UCSD-AML1 (cell line): ENCODE measurements around the gene LYZ.
A peak's percentile ranks its signal among the peaks of the same experiment; 100 is the strongest.
"Not testable (repeated sequence)": the region's sequence is repeated elsewhere in the genome, so short reads cannot be mapped to it uniquely, and the experiment has no call there.

Source experiments
- DNase-seq: peaks from one replicate; lab custom pipeline; 2025; ENCODE audit not compliant: unreplicated experiment; lab: John Stamatoyannopoulos, UW

LYZ gene

DNA sequence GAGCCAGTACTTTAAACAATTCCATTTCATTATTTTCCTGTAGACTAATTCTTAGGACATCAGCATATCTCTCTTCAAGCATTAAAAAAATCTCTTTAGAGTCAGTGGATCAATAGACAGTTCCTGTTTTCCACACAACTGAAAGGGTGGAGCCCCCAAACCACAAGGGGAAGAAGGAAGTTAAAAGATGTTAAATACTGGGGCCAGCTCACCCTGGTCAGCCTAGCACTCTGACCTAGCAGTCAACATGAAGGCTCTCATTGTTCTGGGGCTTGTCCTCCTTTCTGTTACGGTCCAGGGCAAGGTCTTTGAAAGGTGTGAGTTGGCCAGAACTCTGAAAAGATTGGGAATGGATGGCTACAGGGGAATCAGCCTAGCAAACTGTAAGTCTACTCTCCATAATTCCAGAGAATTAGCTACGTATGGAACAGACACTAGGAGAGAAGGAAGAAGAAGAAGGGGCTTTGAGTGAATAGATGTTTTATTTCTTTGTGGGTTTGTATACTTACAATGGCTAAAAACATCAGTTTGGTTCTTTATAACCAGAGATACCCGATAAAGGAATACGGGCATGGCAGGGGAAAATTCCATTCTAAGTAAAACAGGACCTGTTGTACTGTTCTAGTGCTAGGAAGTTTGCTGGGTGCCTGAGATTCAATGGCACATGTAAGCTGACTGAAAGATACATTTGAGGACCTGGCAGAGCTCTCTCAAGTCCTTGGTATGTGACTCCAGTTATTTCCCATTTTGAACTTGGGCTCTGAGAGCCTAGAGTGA lies at the start of gene LYZ:
TSS of gene LYZ (plus strand) at position 220 of the 777 bp plus-strand sequence. CDS start at position 248, 28 bp downstream.
- peak; percentile 21 for DNase-seq

DNA sequence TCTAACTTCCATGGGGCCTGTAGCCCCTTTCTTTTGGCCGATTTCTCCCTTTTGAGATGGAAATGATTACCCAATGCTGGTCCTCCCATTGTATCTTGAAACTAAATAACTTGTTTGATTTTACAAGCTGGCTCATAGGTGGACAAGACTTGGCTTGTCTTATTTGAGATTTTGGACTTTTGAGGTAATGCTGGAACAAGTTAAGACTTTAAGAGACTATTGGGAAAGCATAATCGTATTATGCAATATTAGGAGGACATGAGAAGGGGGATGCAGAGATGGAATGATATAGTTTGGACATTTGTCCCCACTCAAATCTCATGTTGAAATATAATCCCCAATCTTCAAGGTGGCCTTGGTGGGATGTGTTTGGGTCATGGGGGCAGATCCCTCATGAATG lies 49.2 kb upstream of the LYZ start:
- no peak for DNase-seq

DNA sequence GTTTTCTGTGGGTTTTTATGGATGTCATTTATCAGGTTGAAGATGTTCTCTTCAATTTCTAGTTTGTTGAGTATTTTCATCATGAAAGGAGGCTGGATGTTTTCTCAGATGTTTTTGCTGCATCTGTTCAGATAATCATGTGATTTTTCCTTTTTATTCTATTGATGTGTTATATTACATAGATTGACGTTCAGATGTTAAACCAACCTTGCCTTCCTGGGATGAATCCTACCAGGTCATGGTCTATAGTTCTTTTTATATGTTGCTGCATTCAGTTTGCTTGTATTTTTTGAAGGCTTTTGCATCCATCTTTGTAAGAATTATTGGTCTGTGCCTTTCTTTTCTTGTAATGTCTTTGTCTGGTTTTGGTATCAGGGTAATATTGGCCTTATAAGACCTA lies 43.9 kb upstream of the LYZ start:
- DNase-seq: no peak

DNA sequence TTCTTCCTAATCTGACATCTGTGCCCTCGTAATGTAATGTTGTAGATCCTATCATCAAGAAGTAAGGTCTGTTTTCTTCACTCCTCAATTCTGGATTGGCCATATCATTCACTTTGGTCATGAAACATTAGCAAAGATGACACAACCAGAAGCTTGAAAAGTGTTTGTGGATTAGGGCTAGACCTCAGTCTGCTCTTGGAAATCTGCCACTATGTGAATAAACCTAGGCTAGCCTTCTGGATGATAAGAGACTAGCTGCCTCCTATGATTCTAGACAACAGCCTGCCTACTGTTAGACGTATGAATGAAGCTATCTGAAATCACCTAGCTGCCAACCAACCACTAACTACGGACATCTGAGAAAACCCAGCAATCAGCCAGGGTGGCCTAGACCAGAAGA lies 38.7 kb upstream of the LYZ start:
- DNase-seq: no peak

DNA sequence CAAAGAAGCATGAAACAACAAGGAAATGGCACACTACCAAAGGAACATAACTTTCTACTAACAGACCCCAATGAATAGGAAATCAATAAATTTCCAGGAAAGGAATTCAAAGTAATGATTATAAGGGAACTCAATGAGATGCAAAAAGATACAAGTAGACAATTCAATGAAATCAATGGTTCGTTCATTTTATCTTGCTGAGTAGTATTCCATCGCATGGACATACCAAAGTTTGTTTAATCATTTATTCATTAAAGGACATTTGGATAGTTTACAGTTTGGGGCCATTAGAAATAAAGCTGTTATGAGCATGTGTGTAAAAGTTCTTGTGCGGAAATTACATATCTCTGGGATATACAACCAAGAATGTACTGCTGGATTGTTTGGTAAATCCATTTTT lies 35.0 kb upstream of the LYZ start:
- DNase-seq: no peak

DNA sequence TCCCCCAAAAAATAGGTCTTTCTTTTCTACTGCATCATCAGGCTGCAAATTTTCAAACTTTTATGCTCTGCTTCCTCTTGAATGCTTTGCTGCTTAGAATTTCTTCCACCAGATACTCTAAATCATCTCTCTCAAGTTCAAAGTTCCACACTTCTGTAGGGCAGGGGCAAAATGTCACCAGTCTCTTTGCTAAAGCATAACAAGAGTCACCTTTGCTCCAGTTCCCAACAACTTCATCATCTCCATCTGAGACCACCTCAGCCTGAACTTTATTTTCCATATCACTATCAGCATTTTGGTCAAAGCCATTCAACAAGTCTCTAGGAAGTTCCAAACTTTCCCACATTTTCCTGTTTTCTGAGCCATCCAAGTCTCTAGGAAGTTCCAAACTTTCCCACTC lies 31.4 kb upstream of the LYZ start:
- DNase-seq: not testable (repeated sequence)

DNA sequence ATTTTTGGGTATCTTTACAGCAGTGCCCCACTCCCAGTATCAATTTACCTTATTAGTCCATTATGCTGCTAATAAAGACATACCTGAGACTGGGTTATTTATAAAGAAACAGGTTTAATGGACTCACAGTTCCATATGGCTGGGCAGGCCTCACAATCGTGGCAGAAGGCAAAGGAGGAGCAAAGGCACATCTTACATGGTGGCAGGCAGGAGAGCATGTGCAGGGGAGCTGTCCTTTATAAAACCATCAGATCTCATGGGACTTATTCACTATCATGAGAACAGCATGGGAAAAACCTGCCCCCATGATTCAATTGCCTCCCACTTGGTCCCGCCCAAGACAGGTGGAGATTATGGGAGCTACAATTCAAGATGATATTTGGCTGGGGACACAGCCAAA lies 30.9 kb upstream of the LYZ start:
- DNase-seq: not testable (repeated sequence)

DNA sequence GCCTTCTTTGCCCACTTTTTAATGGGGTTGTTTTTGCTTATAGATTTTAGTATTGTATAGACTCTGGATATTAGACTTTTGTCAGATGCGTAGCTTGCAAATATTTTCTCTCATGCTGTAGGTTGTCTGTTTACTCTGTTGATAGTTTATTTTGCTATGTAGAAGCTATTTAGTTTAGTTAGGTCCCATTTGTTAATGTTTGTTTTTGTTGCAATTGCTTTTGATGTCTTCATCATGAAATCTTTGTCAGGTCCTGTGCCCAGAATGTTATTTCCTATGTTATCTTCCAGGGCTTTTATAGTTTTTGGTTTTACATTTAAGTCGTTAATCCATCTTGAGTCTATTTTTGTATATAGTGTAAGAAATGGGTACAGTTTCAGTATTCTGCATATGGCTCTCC lies 30.0 kb upstream of the LYZ start:
- no peak for DNase-seq

DNA sequence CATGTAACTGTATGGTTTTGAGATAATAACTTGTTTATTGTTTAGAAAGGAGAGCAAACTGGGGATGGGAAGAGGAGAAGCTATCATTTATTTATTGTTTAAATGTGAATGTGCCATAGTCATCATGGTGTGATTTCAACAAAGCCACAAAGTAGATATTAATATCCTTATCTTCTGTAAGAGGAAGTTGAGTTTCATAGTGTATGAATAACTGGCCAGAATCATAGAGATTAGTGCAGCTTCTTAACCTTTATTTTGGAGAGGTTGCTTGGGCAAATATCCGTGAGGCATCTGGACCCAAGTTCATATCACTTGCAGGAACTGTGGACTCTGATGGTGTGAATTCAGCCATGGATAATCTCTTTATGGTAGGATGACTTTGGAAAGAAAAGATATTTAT lies 26.8 kb upstream of the LYZ start:
- no peak for DNase-seq

DNA sequence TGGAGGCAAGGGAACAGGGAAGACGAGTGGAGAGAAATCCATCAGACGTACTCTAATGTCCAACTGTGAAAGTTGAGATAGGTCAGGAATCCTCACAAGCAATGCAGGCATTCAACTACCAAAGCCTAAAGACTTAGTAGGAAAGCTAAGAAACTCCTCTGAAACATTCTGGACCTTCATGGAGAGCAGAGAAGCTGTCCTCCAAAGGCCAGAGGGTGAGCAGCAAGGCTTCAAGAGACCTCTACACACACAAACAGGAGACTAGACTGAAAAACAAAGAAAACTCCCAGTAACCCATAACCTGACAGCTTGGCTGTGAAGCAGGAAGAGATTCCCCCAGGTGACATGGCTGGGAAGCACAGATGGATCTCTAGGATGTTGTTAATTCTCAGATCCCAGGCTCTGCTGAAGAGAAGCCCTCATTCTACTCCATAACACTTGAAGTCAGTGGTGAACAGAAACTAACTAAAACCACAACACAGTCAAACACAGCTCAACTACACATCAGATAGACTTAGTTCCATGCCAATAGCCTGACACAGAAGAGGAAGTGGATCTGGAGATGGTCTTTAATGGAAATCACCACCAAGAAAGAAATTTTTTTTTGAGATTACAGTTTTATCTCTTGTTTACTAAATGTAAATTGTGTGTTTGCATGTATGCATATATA lies 23.2 kb upstream of the LYZ start:
- no peak for DNase-seq

DNA sequence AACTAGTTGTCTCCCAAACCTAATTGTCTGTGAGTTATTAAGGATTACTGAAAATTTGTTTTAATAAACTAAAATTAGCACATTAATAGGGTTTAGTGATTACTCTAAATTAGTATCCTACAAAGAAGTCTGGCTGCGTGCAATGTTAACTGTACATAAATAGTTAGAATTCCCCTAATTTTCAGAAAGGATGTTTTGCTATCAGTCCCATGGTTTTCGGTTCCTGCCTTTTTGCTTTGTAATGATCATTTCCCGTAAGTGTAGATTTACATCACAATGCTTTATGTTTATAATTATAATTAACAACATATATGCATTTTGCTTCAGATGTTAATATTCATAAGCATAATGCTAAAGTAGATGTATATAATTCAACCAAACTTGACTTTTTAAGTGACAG lies 19.8 kb upstream of the LYZ start:
- DNase-seq: no peak

DNA sequence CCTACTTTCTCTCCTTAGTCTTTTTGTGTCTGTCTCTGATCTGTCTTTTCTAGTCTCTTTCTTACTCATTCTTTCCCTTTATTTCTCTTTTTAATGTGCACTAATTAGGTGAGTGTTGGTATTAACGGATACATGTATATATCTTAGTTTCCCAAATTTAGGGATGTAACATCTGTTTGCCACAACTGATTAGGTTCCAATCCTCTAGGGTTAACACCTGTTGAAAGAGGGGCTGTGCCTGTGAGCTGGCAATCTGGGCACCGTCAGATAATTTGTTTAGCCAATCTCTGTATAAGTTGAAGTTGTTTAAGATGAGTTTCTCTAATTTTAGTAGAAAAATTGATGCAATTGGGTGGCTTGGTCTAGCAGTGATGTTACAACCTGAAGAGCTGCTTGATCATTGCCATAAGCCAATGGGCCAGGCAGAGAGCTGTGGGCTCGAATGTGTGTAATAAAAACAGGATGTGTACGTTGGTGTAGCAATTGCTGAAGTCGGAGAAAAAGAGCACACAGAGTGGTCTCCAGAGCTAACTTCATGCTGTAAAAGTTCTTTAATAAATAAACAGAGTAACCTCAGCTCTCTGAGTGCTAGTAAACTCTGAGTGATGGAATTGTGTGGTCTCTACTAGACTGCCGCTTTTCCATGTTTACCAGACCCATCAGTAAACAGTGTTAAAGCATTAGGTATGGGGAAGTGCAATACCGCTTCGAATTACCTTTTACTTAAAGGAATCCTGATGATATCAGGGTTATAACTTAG lies 18.3 kb upstream of the LYZ start:
- no peak for DNase-seq

DNA sequence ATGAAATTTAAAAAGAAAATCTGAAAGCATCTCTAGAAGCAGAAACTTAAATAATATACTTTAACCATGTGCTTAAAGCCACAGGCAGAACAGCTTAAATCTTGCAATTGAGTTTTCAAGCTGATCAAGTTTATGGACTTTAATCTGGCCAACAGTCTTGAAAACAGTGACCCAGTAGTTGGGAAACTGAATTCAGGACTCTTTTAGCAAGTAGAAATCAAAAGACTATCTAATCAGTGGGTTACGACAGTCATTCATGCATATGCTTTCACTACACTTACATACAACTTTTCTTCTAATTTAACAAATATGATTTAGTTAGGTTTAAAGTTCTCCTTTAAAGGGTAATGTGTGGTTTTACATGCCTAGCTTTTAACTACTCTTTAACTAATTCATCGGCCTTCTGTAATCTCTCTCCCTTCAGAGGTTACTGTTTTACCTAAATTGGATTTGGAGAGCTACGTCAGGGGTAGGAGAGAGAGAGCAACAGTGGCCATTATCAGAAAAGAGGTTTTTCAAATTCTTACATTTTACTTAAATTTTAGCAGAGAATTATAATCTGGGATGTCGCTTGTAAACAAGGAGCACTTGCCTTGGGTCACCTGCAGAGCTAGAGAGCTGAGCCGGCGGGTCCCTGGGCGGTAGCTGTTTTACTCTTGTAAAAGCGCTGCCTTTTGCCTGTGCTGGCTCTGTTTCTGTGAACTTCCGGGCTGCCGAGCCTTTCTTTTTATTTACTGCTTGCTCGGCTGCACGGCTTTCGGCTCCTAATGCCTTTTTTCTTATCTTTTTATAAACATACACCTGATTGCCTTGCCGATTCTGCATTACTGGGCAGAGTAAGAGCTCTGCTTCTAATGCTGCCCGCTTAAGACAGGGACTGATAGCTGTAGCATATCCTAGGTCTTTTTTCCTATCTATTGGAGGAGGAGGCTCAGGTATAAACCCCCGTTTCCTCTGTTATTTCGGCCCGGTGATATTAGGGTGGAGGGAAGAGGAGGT lies 17.4 kb upstream of the LYZ start:
- DNase-seq: no peak

DNA sequence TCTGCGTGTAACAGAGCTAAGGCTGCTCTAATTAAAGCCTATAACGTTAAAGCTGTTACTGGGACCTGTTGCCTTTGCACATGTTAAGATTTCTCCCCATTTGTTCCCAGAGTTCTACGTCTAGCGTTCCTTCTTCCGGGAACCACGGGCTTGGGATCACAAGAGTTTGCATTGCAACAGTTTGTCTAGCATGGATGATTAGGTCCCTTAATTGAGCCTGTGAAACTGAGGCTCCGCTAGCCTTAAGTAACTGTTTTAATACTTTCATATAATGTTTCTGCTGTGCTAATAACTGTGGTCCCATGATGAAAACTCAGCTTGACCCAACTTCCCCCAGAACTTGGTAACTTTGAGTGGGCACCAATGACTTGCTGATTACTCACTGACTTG lies 16.7 kb upstream of the LYZ start:
- DNase-seq: no peak

DNA sequence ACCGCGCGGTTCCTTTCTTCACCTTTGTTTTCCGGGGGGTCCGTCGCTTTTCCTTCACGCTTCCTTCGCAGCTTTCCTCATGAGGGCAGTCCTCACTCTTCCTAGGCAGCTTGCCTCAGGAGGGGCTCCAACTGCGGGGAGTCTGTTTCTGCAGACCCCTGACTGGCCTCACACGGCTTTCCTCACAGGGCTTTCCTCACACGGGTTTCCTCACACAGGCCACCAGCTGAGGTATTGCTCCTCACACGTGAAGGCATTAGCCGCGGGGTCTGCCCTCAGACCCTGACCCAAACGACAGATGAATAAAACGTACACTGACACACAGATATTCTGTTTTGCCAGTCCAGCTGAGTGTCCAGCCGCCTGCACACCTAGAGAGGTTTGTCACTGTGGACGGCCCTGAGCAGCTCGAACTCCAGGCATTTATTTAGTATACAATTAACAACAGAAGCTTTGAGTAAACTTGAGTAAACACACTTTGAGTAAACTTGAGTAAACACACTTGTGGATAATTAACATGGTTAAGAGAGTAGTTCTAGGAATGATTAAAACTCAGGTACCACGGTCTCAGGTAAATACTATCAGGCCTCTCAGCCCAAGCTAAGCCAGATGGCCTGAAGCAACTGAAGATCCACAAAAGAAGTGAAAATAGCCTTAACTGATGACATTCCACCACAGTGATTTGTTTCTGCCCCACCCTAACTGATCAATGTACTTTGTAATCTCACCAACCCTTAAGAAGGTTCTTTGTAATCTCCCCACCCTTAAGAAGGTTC lies 16.1 kb upstream of the LYZ start:
- no peak for DNase-seq

DNA sequence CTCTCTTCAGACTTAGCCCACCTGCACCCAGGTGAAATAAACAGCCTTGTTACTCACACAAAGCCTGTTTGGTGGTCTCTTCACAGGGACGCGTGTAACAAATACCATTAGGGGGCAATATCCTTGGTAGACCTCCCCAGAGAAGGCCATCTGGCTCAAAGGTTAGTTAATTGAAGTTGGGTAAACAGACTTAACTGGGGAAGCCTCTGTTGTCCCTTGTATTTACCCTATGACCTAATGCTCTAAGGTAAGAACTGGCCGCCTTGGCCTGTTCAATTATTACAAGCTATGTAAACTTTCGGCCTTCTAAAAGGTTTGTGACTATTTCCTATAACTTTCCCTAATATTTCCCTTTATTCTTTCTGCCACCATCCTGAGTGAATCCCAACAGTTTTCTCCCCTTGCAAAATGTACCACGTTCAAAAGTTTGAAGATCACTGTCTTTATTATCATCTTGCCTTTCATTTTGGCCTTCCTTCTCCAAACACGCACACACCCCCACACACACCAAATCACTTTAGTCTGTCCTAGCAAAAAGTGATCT lies 15.3 kb upstream of the LYZ start:
- DNase-seq: no peak

DNA sequence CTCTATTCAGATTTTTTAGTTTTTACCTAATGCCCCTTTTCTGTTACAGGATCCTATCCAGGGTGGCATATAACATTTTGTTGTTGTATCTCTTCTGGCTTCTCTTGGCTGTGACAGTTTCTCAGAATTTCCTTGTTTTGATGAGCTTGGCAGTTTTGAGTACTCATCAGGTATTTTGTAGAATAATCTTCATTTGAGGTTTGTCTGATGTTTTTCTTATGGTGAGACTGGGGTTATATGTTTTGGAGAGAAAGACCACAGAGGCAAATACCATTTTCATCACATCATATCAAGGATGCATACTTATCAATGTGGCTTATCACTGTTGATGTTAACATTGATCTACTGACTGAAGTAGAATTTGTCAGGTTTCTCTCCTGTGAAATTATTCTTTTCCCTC lies 14.0 kb upstream of the LYZ start:
- DNase-seq: no peak

DNA sequence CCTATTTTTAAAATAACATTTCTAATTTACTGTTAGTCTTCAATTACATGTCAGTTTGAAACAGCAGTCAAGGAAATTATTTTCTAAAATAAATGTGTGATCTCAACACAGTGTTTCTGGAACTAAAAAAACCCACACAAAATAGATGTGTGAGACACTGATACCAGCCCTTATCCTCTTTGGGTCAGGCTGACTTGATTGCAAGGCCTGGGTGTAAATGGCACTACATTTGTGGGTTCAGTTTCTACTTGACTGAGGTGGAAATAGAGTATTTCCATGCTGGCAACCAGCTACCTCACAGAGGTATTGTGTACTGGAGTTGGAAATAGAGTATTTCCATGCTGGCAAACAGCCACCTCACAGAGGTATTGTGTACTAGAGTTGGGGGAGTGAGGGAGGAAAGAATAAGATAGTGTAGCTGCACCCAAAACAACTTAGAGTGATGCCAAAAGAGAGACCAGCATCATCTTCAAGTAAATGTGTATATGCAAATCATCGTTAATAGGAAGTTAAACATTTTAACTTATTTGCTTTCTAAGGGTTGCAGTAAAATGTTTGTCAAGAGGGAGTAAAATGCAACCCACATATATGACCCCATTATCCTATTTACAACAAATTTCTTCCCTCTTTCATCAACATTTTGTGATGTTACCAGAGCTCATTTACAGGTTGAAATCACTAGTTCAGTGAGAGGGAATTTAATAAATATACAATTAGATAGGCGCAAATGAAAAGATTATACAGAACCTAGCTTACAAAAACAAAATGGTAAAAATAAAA lies 10.7 kb upstream of the LYZ start:
- DNase-seq: no peak
